ENCODE data around the gene ADAD2. TPM values are rescaled to one million over a fixed set of nuclear protein-coding genes. Genes with fewer than 3 reads are reported as not detected.

ADAD2 gene
- total RNA-seq, 1 donor from 2014 or later: not detected

DNA sequence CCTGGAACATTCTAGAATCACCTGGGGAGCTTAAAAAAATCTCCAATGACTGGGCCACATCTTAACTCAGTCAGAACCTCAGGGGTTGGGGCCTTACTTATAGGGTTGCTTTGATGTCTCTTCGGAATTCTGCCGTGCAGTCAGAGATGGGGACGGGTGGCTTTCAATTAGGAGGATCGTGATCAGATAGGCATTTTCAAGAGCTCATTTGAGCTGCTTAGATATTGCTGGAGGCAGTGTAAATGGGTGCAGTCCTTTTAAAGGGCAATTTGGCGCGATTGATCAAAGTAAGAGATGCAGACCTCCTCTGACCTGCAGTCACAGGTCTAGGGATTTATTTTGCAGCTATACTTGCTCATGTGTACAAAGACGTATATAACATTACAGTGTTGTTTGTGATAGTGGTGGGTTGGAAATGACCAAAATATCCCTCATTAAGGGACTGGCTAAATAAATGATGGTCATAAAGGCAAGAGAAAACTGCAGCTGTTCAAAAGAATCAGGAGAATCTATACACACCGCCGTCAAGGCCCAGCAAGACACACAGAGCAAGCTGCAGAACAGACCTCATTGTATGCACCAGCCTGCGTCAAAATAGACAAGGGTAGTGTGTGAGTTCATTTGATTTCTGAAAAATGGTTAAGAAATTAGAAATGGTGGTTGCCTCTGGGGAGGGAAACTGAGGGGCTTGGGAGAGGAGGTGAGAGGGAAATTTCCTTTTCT, 55.2 kb downstream of the ADAD2 start:
- no peak for DNase-seq (ENCODE audit: low read depth, low spot score)

DNA sequence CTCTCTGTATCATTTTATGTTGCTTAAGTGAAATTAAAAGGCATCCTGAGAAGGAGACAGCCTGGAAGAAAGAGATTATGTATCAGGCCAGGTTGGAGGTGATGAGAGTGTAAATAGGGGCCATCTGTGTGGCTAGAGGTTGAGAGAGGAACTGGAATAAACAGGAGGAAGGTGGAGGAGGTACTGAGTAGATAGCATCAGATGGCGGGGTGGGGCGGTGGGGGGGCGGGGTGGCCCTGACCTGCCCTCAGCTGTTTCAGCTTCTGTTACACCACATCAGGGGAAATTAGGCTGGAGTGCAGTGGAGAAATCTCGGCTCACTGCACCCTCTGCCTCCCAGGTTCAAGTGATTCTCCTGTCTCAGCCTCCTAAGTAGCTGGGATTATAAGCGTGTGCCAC, 55.7 kb downstream of the ADAD2 start:
- peaks cover 14% of the 10 kb centered on the region for H3K4me1 Mint-ChIP-seq
- DNase-seq (ENCODE audit: low read depth, low spot score): no peak
- no peak overlapping the region for H3K4me3 Mint-ChIP-seq
- TF ChIP-seq, protein P1, sequence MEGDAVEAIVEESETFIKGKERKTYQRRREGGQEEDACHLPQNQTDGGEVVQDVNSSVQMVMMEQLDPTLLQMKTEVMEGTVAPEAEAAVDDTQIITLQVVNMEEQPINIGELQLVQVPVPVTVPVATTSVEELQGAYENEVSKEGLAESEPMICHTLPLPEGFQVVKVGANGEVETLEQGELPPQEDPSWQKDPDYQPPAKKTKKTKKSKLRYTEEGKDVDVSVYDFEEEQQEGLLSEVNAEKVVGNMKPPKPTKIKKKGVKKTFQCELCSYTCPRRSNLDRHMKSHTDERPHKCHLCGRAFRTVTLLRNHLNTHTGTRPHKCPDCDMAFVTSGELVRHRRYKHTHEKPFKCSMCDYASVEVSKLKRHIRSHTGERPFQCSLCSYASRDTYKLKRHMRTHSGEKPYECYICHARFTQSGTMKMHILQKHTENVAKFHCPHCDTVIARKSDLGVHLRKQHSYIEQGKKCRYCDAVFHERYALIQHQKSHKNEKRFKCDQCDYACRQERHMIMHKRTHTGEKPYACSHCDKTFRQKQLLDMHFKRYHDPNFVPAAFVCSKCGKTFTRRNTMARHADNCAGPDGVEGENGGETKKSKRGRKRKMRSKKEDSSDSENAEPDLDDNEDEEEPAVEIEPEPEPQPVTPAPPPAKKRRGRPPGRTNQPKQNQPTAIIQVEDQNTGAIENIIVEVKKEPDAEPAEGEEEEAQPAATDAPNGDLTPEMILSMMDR (conservative IDR thresholded peaks at IDR 0.05): no peak
- no peaks in the 10 kb centered on the region for H3K27me3 Mint-ChIP-seq (ENCODE audit: low read depth)
- H3K9me3 Mint-ChIP-seq: no peaks in the 10 kb centered on the region
- H3K27ac Mint-ChIP-seq (ENCODE audit: unreplicated experiment): no peak overlapping the region
- H3K36me3 Mint-ChIP-seq (ENCODE audit: low read depth): no peaks in the 10 kb centered on the region

More for the DNA sequence above, 55.2 kb downstream of the ADAD2 start:
- H3K36me3 Mint-ChIP-seq (ENCODE audit: low read depth): no peaks in the 10 kb centered on the region
- H3K27ac Mint-ChIP-seq (ENCODE audit: unreplicated experiment): no peak overlapping the region
- H3K9me3 Mint-ChIP-seq: no peaks in the 10 kb centered on the region
- no peak overlapping the region for H3K4me3 Mint-ChIP-seq
- peaks cover 9% of the 10 kb centered on the region for H3K4me1 Mint-ChIP-seq
- TF ChIP-seq, protein P1 (conservative IDR thresholded peaks at IDR 0.05): no peak
- H3K27me3 Mint-ChIP-seq (ENCODE audit: low read depth): no peaks in the 10 kb centered on the region

Other genes with a start within 250 kb of the ADAD2 start
- gene OSGIN1, start 237.9 kb upstream of the ADAD2 start, total RNA-seq: 2.4 and 3.0 TPM in 2 replicates
- 16.2 and 19.6 TPM in 2 replicates for gene NECAB2, start 222.9 kb upstream of the ADAD2 start, total RNA-seq
- not detected in 2 replicates for gene SLC38A8, start 148.4 kb upstream of the ADAD2 start, total RNA-seq
- gene MBTPS1, start 74.2 kb upstream of the ADAD2 start, total RNA-seq: 53.8 and 59.0 TPM in 2 replicates
- 68.2 TPM in 2 replicates for gene HSDL1, start 46.0 kb upstream of the ADAD2 start, total RNA-seq
- 0.20 and 0.35 TPM in 2 replicates for gene DNAAF1, start 45.8 kb upstream of the ADAD2 start, total RNA-seq
- gene TAF1C, start 4.1 kb upstream of the ADAD2 start, total RNA-seq: 76.0 and 86.4 TPM in 2 replicates
- gene KCNG4, start 48.9 kb downstream of the ADAD2 start, total RNA-seq: not detected in 2 replicates
- 0.14 and 0.30 TPM in 2 replicates for gene WFDC1, start 103.7 kb downstream of the ADAD2 start, total RNA-seq
- 0.16 and 0.30 TPM in 2 replicates for gene ATP2C2, start 177.4 kb downstream of the ADAD2 start, total RNA-seq

All from neural crest cell (in vitro differentiated cells).